ENCODE data around the gene ABTB2. TPM values are rescaled to one million over a fixed set of nuclear protein-coding genes. Genes with fewer than 3 reads are reported as not detected.

The ABTB2 gene
- total RNA-seq, 1 experiment from 2014 or later = 3.1 TPM

DNA sequence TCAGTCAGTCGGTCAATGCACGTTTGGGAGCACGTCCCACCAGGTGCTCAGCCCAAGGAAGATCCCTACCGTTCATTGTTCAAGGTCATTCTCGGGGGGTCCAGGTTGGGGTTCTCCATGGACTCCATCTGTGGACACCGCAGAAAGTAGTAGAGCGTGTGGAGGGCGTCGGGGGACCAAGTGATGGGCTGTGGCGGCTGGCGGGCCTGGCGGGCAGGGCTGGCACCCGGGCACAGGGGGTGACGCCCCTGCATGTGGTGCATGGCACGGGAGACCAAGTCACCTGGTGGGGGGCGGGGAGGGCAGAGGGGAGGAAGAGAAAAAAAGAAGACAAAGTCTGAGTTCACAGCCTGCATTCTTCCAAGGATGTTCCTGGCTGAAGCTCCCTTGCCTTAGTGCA is 160.6 kb downstream of the ABTB2 start:
- Mint-ChIP-seq H3K27ac (ENCODE audit: low read depth, unreplicated experiment) (no peak overlapping the region), H3K4me3 (ENCODE audit: unreplicated experiment) (no peak overlapping the region), H3K27me3 (ENCODE audit: insufficient read depth, unreplicated experiment) (no peaks in the 10 kb centered on the region), H3K9me3 (ENCODE audit: unreplicated experiment) (no peaks in the 10 kb centered on the region), H3K4me1 (ENCODE audit: insufficient read depth, unreplicated experiment) (peaks cover 11% of the 10 kb centered on the region), H3K36me3 (ENCODE audit: insufficient read depth, unreplicated experiment) (peaks cover 5% of the 10 kb centered on the region)
- intact Hi-C loops (cut with micrococcal nuclease) = no loop called here
- BruUV-seq (replicated peaks) = no TSS peak
- ChIA-PET CTCF (no interaction called here), POLR2A (no interaction called here)
- DNase-seq (ENCODE audit: unreplicated experiment) = no peak
- TF ChIP-seq, protein P1, sequence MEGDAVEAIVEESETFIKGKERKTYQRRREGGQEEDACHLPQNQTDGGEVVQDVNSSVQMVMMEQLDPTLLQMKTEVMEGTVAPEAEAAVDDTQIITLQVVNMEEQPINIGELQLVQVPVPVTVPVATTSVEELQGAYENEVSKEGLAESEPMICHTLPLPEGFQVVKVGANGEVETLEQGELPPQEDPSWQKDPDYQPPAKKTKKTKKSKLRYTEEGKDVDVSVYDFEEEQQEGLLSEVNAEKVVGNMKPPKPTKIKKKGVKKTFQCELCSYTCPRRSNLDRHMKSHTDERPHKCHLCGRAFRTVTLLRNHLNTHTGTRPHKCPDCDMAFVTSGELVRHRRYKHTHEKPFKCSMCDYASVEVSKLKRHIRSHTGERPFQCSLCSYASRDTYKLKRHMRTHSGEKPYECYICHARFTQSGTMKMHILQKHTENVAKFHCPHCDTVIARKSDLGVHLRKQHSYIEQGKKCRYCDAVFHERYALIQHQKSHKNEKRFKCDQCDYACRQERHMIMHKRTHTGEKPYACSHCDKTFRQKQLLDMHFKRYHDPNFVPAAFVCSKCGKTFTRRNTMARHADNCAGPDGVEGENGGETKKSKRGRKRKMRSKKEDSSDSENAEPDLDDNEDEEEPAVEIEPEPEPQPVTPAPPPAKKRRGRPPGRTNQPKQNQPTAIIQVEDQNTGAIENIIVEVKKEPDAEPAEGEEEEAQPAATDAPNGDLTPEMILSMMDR (IDR thresholded peaks at IDR 0.05; ENCODE audit: unreplicated experiment) = no peak

- no peaks in the 10 kb centered on the region for H3K27me3 Mint-ChIP-seq (ENCODE audit: insufficient read depth, unreplicated experiment)
- TF ChIP-seq, protein P1 (IDR thresholded peaks at IDR 0.05; ENCODE audit: unreplicated experiment) = no peak
- no peak for DNase-seq (ENCODE audit: unreplicated experiment)
- no TSS peak for BruUV-seq (replicated peaks)
- H3K27ac Mint-ChIP-seq (ENCODE audit: low read depth, unreplicated experiment) = no peak overlapping the region
- intact Hi-C loops (cut with micrococcal nuclease) = loop anchor here (5.0 kb wide), 1 partner anchor 163 kb away; the partner anchor contains the start of gene ABTB2
- H3K4me3 Mint-ChIP-seq (ENCODE audit: unreplicated experiment) = no peak overlapping the region
- POLR2A ChIA-PET = interaction anchor here (2.1 kb wide), 1 partner anchor 20 kb away, joined by 10 read pairs; no protein-coding TSS in a partner anchor
- peaks cover 11% of the 10 kb centered on the region for H3K4me1 Mint-ChIP-seq (ENCODE audit: insufficient read depth, unreplicated experiment)
- CTCF ChIA-PET = interaction anchor here (0.6 to 1.2 kb wide), 4 partner anchors 18 to 207 kb away, joined by 3 to 6 read pairs (median 4); no protein-coding TSS in a partner anchor
- no peaks in the 10 kb centered on the region for H3K9me3 Mint-ChIP-seq (ENCODE audit: unreplicated experiment)
- peaks cover 5% of the 10 kb centered on the region for H3K36me3 Mint-ChIP-seq (ENCODE audit: insufficient read depth, unreplicated experiment)
Measured at GRCh38 chr11:34194576-34195335, 163.1 kb downstream of the ABTB2 start.

GRCh38 chr11:34192481-34193401 is 165.1 kb downstream of the ABTB2 start:
- ChIA-PET CTCF (interaction anchor here (0.5 to 0.7 kb wide), 2 partner anchors 166 to 249 kb away, joined by 3 to 5 read pairs; no protein-coding TSS in a partner anchor), POLR2A (interaction anchor here (0.6 to 2.1 kb wide), 5 partner anchors 12 to 165 kb away, joined by 3 to 10 read pairs (median 4); partner anchors contain the start of gene ABTB2)
- peak overlapping the region; percentile 64 for H3K4me3 Mint-ChIP-seq (ENCODE audit: unreplicated experiment)
- BruUV-seq (replicated peaks) = no TSS peak
- peaks cover 5% of the 10 kb centered on the region for H3K36me3 Mint-ChIP-seq (ENCODE audit: insufficient read depth, unreplicated experiment)
- TF ChIP-seq, protein P1 (IDR thresholded peaks at IDR 0.05; ENCODE audit: unreplicated experiment) = no peak
- no peaks in the 10 kb centered on the region for H3K27me3 Mint-ChIP-seq (ENCODE audit: insufficient read depth, unreplicated experiment)
- H3K9me3 Mint-ChIP-seq (ENCODE audit: unreplicated experiment) = no peaks in the 10 kb centered on the region
- intact Hi-C loops (cut with micrococcal nuclease) = loop anchor here (5.0 kb wide), 1 partner anchor 165 kb away; the partner anchor contains the start of gene ABTB2
- H3K27ac Mint-ChIP-seq (ENCODE audit: low read depth, unreplicated experiment) = peak overlapping the region; percentile 74
- peaks cover 11% of the 10 kb centered on the region for H3K4me1 Mint-ChIP-seq (ENCODE audit: insufficient read depth, unreplicated experiment)
- DNase-seq (ENCODE audit: unreplicated experiment) = peak; percentile 95

Measured in MCF 10A (cell line).